MM.1S (cell line): ENCODE data around the gene SLC22A1.

Experiments
- DNase-seq: peaks from one replicate; pipeline ENCODE4 v3.0.0-alpha.2; 2015
- H2AFZ ChIP-seq: fragments of 300-600 bp; sonication (generic); 2 replicates; pipeline ENCODE4 v1.6.0; 2016; ENCODE audit warnings: antibody characterized with exemption, low read length
- H3F3A ChIP-seq: fragments of 300-600 bp; sonication (generic); 2 replicates; pipeline ENCODE4 v1.6.1; 2016; ENCODE audit warnings: mild to moderate bottlenecking, antibody characterized with exemption, low read length, moderate library complexity, mixed read lengths; ENCODE audit not compliant: insufficient read depth
- H3K27ac ChIP-seq: fragments of 300-600 bp; sonication (generic); 2 replicates; pipeline ENCODE4 v1.5.1; 2016; ENCODE audit warnings: mild to moderate bottlenecking, low read length
- H3K27me3 ChIP-seq: fragments of 300-600 bp; sonication (generic); replicated peaks from 2 replicates; pipeline ENCODE4 v1.6.0; 2016; ENCODE audit warnings: low read length; ENCODE audit not compliant: insufficient read depth
- H3K36me3 ChIP-seq: fragments of 300-600 bp; sonication (generic); replicated peaks from 2 replicates; pipeline ENCODE4 v1.6.1; 2016; ENCODE audit warnings: mild to moderate bottlenecking, low read length, mixed read lengths; ENCODE audit not compliant: insufficient read depth
- H3K4me1 ChIP-seq: fragments of 300-600 bp; sonication (generic); 2 replicates; pipeline ENCODE4 v1.6.1; 2016; ENCODE audit warnings: low read length, mixed read lengths
- H3K4me2 ChIP-seq: fragments of 300-600 bp; sonication (generic); 2 replicates; pipeline ENCODE4 v1.6.0; 2016; ENCODE audit warnings: low read depth, low read length
- H3K4me3 ChIP-seq: fragments of 300-600 bp; sonication (generic); 2 replicates; pipeline ENCODE4 v1.5.1; 2016; ENCODE audit warnings: low read length, mixed read lengths
- H3K79me2 ChIP-seq: fragments of 300-600 bp; sonication (generic); 2 replicates; pipeline ENCODE4 v1.6.1; 2016; ENCODE audit warnings: mixed run types, low read length, mixed read lengths
- H3K9ac ChIP-seq: fragments of 300-600 bp; sonication (generic); 2 replicates; pipeline ENCODE4 v1.6.1; 2016; ENCODE audit warnings: low read length, mixed read lengths
- H3K9me2 ChIP-seq: fragments of 300-600 bp; sonication (generic); replicated peaks from 2 replicates; pipeline ENCODE4 v1.6.1; 2016; ENCODE audit warnings: mild to moderate bottlenecking, low read length, mixed read lengths; ENCODE audit not compliant: insufficient read depth
- H3K9me3 ChIP-seq: fragments of 300-600 bp; sonication (generic); replicated peaks from 2 replicates; pipeline ENCODE4 v1.6.1; 2016; ENCODE audit warnings: mild to moderate bottlenecking, low read length, mixed read lengths; ENCODE audit not compliant: insufficient read depth
- H4K20me1 ChIP-seq: fragments of 300-600 bp; sonication (generic); 2 replicates; pipeline ENCODE4 v1.6.1; 2016; ENCODE audit warnings: mild to moderate bottlenecking, low read length, moderate library complexity, mixed read lengths; ENCODE audit not compliant: insufficient read depth
- EZH2 ChIP-seq: fragments of 300-600 bp; sonication (generic); optimal IDR thresholded peaks from 2 replicates; pipeline ENCODE3; 2017; ENCODE audit warnings: low read depth, mild to moderate bottlenecking, antibody characterized with exemption, low read length, mixed read lengths
- EZH2phosphoT487 ChIP-seq: fragments of 300-600 bp; sonication (generic); IDR thresholded peaks from 2 replicates; pipeline ENCODE4 v1.6.1; 2018; ENCODE audit warnings: antibody characterized with exemption, low read length
- TF ChIP-seq, protein P1 (sequence below): fragments of 300-600 bp; sonication (generic); IDR thresholded peaks from 2 replicates; pipeline ENCODE4 v1.5.1; 2016; ENCODE audit warnings: antibody characterized with exemption, low read length, mixed read lengths

Gene SLC22A1

DNA sequence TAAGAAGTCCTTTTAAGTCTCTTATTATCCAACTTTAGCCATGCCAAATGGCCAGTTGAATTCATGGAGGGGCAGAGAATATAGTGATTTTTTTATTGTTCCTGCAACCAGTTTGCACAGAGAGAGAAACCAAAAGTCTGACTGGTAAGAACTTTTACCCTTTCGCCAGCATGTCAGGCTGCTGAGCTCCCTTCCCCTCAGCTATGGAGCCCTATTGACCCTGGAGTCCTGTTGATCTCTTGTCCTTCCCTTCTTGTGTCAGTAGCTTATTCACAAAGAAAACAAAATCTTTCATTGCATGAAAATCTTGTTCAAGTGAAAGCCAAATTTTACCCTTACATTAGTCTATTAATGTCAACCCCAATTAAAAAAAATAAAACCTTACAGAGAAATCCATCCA lies 1.5 kb upstream of the SLC22A1 start:
- Histone ChIP-seq H3K36me3 (no peaks in the 10 kb centered on the region), H3K9me2 (no peaks in the 10 kb centered on the region)
- TF ChIP-seq, protein P1, sequence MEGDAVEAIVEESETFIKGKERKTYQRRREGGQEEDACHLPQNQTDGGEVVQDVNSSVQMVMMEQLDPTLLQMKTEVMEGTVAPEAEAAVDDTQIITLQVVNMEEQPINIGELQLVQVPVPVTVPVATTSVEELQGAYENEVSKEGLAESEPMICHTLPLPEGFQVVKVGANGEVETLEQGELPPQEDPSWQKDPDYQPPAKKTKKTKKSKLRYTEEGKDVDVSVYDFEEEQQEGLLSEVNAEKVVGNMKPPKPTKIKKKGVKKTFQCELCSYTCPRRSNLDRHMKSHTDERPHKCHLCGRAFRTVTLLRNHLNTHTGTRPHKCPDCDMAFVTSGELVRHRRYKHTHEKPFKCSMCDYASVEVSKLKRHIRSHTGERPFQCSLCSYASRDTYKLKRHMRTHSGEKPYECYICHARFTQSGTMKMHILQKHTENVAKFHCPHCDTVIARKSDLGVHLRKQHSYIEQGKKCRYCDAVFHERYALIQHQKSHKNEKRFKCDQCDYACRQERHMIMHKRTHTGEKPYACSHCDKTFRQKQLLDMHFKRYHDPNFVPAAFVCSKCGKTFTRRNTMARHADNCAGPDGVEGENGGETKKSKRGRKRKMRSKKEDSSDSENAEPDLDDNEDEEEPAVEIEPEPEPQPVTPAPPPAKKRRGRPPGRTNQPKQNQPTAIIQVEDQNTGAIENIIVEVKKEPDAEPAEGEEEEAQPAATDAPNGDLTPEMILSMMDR, result no peak
- no peak for TF ChIP-seq EZH2

DNA sequence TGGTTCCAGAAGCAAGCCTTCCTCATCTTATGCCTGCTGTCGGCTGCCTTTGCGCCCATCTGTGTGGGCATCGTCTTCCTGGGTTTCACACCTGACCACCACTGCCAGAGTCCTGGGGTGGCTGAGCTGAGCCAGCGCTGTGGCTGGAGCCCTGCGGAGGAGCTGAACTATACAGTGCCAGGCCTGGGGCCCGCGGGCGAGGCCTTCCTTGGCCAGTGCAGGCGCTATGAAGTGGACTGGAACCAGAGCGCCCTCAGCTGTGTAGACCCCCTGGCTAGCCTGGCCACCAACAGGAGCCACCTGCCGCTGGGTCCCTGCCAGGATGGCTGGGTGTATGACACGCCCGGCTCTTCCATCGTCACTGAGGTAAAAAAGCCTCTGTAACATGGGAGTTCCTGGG lies 366 bp downstream of the SLC22A1 start:
- Histone ChIP-seq H3K79me2 (no peaks in the 10 kb centered on the region), H3K36me3 (no peaks in the 10 kb centered on the region), H3F3A (no peaks in the 10 kb centered on the region), H3K9me2 (no peaks in the 10 kb centered on the region), H4K20me1 (no peaks in the 10 kb centered on the region), H3K9ac (no peak overlapping the region), H3K4me1 (no peaks in the 10 kb centered on the region), H3K27me3 (no peaks in the 10 kb centered on the region), H3K4me3 (no peak overlapping the region), H3K9me3 (no peaks in the 10 kb centered on the region), H2AFZ (no peak overlapping the region), H3K27ac (no peak overlapping the region), H3K4me2 (no peak overlapping the region)
- DNase-seq, result no peak
- no peak for TF ChIP-seq EZH2
- TF ChIP-seq, protein P1, result no peak
- TF ChIP-seq EZH2phosphoT487, result no peak

More for the DNA sequence above, 1.5 kb upstream of the SLC22A1 start:
- Histone ChIP-seq H3K27ac (no peak overlapping the region), H3K4me1 (no peaks in the 10 kb centered on the region), H3K4me3 (no peak overlapping the region), H4K20me1 (no peaks in the 10 kb centered on the region), H3K27me3 (no peaks in the 10 kb centered on the region), H3F3A (no peaks in the 10 kb centered on the region), H2AFZ (no peak overlapping the region), H3K4me2 (no peak overlapping the region), H3K79me2 (no peaks in the 10 kb centered on the region), H3K9me3 (no peaks in the 10 kb centered on the region), H3K9ac (no peak overlapping the region)
- DNase-seq, result no peak

DNA sequence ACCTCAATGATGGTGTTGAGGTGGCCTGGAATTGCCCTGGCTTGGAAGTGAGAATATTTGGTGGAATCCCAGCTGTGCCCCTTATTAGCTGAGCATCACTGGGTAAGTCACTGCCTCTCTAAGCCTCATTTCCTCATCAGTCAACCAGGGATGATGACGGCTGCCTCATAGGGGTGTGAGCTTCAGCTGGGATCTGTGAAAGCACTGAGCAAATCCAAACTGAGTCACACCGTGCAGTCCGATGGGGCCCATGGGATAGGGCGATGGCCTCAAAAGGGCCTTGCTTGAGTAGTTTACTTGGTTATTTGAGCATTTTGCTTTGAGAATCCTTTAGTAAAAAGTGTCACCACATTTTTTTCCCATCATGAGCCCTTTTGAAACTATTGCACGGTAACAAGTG lies 1.1 kb downstream of the SLC22A1 start:
- H3K9me3 ChIP-seq, result no peaks in the 10 kb centered on the region
- H3K27me3 ChIP-seq, result no peaks in the 10 kb centered on the region
- no peaks in the 10 kb centered on the region for H3K79me2 ChIP-seq
- no peak overlapping the region for H3K27ac ChIP-seq
- no peaks in the 10 kb centered on the region for H3K9me2 ChIP-seq
- H2AFZ ChIP-seq, result no peak overlapping the region
- TF ChIP-seq EZH2 (no peak), EZH2phosphoT487 (no peak)
- TF ChIP-seq, protein P1, result no peak
- no peak for DNase-seq
- no peaks in the 10 kb centered on the region for H4K20me1 ChIP-seq
- H3K4me2 ChIP-seq, result no peak overlapping the region
- H3K36me3 ChIP-seq, result no peaks in the 10 kb centered on the region
- H3K9ac ChIP-seq, result no peak overlapping the region
- no peaks in the 10 kb centered on the region for H3K4me1 ChIP-seq
- H3K4me3 ChIP-seq, result no peak overlapping the region
- H3F3A ChIP-seq, result no peaks in the 10 kb centered on the region

DNA sequence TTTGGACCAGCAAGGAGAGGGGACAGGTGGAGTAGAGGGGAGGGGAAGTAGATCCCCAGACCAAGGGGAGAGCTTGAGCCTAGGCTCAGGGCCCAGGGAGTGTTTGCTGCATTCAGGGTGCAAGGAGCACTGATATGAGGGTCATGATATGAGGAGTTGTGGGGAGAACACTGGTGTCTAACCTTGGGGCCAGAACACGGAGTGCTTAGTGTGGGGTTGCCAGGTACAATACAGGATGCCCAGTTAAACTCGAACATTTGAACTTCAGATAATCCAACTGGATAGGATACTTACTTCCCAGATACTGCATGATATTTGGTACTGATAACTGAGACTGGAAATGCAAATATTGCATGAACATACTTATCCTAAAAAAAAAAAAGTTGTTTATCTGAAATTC lies 2.4 kb downstream of the SLC22A1 start:
- H3K27ac ChIP-seq, result no peak overlapping the region
- H3K36me3 ChIP-seq, result no peaks in the 10 kb centered on the region
- no peaks in the 10 kb centered on the region for H3F3A ChIP-seq
- H3K27me3 ChIP-seq, result no peaks in the 10 kb centered on the region
- no peak overlapping the region for H3K4me2 ChIP-seq
- H3K9me3 ChIP-seq, result no peaks in the 10 kb centered on the region
- DNase-seq, result no peak
- H3K79me2 ChIP-seq, result no peaks in the 10 kb centered on the region
- no peak overlapping the region for H2AFZ ChIP-seq
- no peaks in the 10 kb centered on the region for H3K4me1 ChIP-seq
- no peak for TF ChIP-seq EZH2
- TF ChIP-seq, protein P1, result no peak
- TF ChIP-seq EZH2phosphoT487, result no peak
- no peaks in the 10 kb centered on the region for H3K9me2 ChIP-seq
- H4K20me1 ChIP-seq, result no peaks in the 10 kb centered on the region
- no peak overlapping the region for H3K4me3 ChIP-seq
- no peak overlapping the region for H3K9ac ChIP-seq
